Osteocyte (in vitro differentiated cells): ENCODE results near the gene WDR83. TPM values are rescaled to one million over a fixed set of nuclear protein-coding genes. Genes with fewer than 3 reads are reported as not detected.

Experiments used
- DNase-seq: peaks from one replicate; pipeline ENCODE4 v3.0.0; 2021; ENCODE audit warnings: mixed read lengths; ENCODE audit not compliant: unreplicated experiment; ENCODE audit errors: extremely low spot score
- H3K27ac Mint-ChIP-seq: one replicate; pipeline ENCODE4 v1.8.0; 2021; ENCODE audit warnings: mild to moderate bottlenecking, mixed read lengths; ENCODE audit not compliant: unreplicated experiment
- H3K27me3 Mint-ChIP-seq: one replicate; pipeline ENCODE4 v1.8.0; 2021; ENCODE audit warnings: mixed read lengths; ENCODE audit not compliant: unreplicated experiment
- H3K36me3 Mint-ChIP-seq: one replicate; pipeline ENCODE4 v1.8.0; 2021; ENCODE audit warnings: mixed read lengths; ENCODE audit not compliant: unreplicated experiment
- H3K4me1 Mint-ChIP-seq: one replicate; pipeline ENCODE4 v1.8.0; 2021; ENCODE audit warnings: mixed read lengths; ENCODE audit not compliant: unreplicated experiment
- H3K4me3 Mint-ChIP-seq: one replicate; pipeline ENCODE4 v1.8.0; 2021; ENCODE audit warnings: mild to moderate bottlenecking, moderate library complexity, mixed read lengths; ENCODE audit not compliant: unreplicated experiment
- H3K9me3 Mint-ChIP-seq: one replicate; pipeline ENCODE4 v1.8.0; 2021; ENCODE audit warnings: mixed read lengths; ENCODE audit not compliant: unreplicated experiment
- CTCF ChIP-seq: fragments of 200-600 bp; sonication (generic); IDR thresholded peaks from 2 replicates; pipeline ENCODE4 v1.5.0; 2021; ENCODE audit warnings: antibody characterized with exemption, mild to moderate bottlenecking, moderate library complexity
- total RNA-seq: library from RNA; stranded (reverse); gene quantifications from 2 replicates; pipeline ENCODE4 v1.2.1, GENCODE V29; 2021

The WDR83 gene
- total RNA-seq, 1 donor from 2014 or later: 12.4 TPM

- Mint-ChIP-seq H3K4me3 (no peak overlapping the region), H3K4me1 (no peaks in the 10 kb centered on the region), H3K36me3 (peaks cover 51% of the 10 kb centered on the region), H3K27me3 (no peaks in the 10 kb centered on the region), H3K27ac (no peak overlapping the region), H3K9me3 (peaks cover 20% of the 10 kb centered on the region)
- TF ChIP-seq CTCF: no peak
- no peak for DNase-seq
These were observed 38.3 kb upstream of the WDR83 start for GRCh38 chr19:12628040-12629022.

GRCh38 chr19:12629215-12629614, 37.4 kb upstream of the WDR83 start:
- Mint-ChIP-seq H3K27ac (no peak overlapping the region), H3K36me3 (peaks cover 56% of the 10 kb centered on the region), H3K9me3 (peaks cover 20% of the 10 kb centered on the region)

GRCh38 chr19:12636631-12637030, 30.0 kb upstream of the WDR83 start:
- Mint-ChIP-seq H3K27ac (no peak overlapping the region), H3K36me3 (peaks cover 15% of the 10 kb centered on the region), H3K9me3 (no peaks in the 10 kb centered on the region), H3K4me1 (peaks cover 6% of the 10 kb centered on the region), H3K4me3 (no peak overlapping the region), H3K27me3 (no peaks in the 10 kb centered on the region)
- no peak for DNase-seq
- TF ChIP-seq CTCF: no peak

More at GRCh38 chr19:12629215-12629614, 37.4 kb upstream of the WDR83 start:
- no peak for DNase-seq
- Mint-ChIP-seq H3K27me3 (no peaks in the 10 kb centered on the region), H3K4me1 (no peaks in the 10 kb centered on the region), H3K4me3 (no peak overlapping the region)
- TF ChIP-seq CTCF: no peak

GRCh38 chr19:12638611-12639182, 27.9 kb upstream of the WDR83 start:
- Mint-ChIP-seq H3K4me1 (peaks cover 6% of the 10 kb centered on the region), H3K27me3 (no peaks in the 10 kb centered on the region), H3K36me3 (peaks cover 6% of the 10 kb centered on the region), H3K27ac (no peak overlapping the region), H3K9me3 (no peaks in the 10 kb centered on the region), H3K4me3 (no peak overlapping the region)
- no peak for DNase-seq
- no peak for TF ChIP-seq CTCF
